Right renal cortex interstitium (tissue), 3 donors: ENCODE measurements around the gene MDFIC2. TPM values are rescaled to one million over a fixed set of nuclear protein-coding genes. Genes with fewer than 3 reads are reported as not detected.
"Not testable (repeated sequence)": the region's sequence is repeated elsewhere in the genome, so short reads cannot be mapped to it uniquely, and the experiment has no call there.

Source experiments
- DNase-seq, 3 donors: peaks; one replicate each; pipeline ENCODE4 v3.0.0-alpha.2; 2013; ENCODE audit warnings: low read depth in 3 of 3, low spot score in 2 of 3
- polyA plus RNA-seq, 3 donors: library from polyadenylated mRNA; unstranded; fragments of 120-200 nt; gene quantifications; one replicate each; pipeline ENCODE4 v1.2.1, GENCODE V29; 2013; ENCODE audit not compliant: insufficient read length in 3 of 3

The MDFIC2 gene
- not detected for polyA plus RNA-seq

GRCh38 chr3:70312336-70312735 is at the start of gene MDFIC2:
Gene MDFIC2, minus strand, starts transcription at chr3:70312638. Its CDS starts 665 bp downstream, at chr3:70311973.
- no peak for DNase-seq

GRCh38 chr3:70360979-70361760 is 48.7 kb upstream of the MDFIC2 start:
- no peak for DNase-seq

GRCh38 chr3:70359711-70360110 is 47.3 kb upstream of the MDFIC2 start:
- no peak for DNase-seq

GRCh38 chr3:70358978-70359580 is 46.6 kb upstream of the MDFIC2 start:
- peak in 2 of 3 donors; percentile 5 to 8 for DNase-seq

GRCh38 chr3:70352215-70352614 is 39.8 kb upstream of the MDFIC2 start:
- no peak for DNase-seq

- no peak for DNase-seq
Observed at GRCh38 chr3:70342149-70342548, 29.7 kb upstream of the MDFIC2 start.

- DNase-seq = not testable (repeated sequence)
Observed at GRCh38 chr3:70336885-70337284, 24.4 kb upstream of the MDFIC2 start.

GRCh38 chr3:70333080-70333479 is 20.6 kb upstream of the MDFIC2 start:
- no peak for DNase-seq

- DNase-seq = no peak
Observed at GRCh38 chr3:70315021-70315420, 2.6 kb upstream of the MDFIC2 start.

GRCh38 chr3:70310809-70311208 is 1.6 kb downstream of the MDFIC2 start:
- no peak for DNase-seq

GRCh38 chr3:70309591-70309990 is 2.8 kb downstream of the MDFIC2 start:
- no peak for DNase-seq

- peak in 2 of 3 donors; percentile 3 to 4 for DNase-seq
Observed at GRCh38 chr3:70308760-70309159, 3.7 kb downstream of the MDFIC2 start.

- no peak for DNase-seq
Observed at GRCh38 chr3:70306736-70307135, 5.7 kb downstream of the MDFIC2 start.

- DNase-seq = peak in 1 of 3 donors; percentile 1
Observed at GRCh38 chr3:70298385-70298784, 14.1 kb downstream of the MDFIC2 start.

- DNase-seq = no peak
Observed at GRCh38 chr3:70291097-70291482, 21.3 kb downstream of the MDFIC2 start.

- DNase-seq = not testable (repeated sequence)
Observed at GRCh38 chr3:70290431-70291096, 21.9 kb downstream of the MDFIC2 start.

GRCh38 chr3:70281663-70282062 is 30.8 kb downstream of the MDFIC2 start:
- DNase-seq = no peak

GRCh38 chr3:70277304-70277703 is 35.1 kb downstream of the MDFIC2 start:
- DNase-seq = no peak

- no peak for DNase-seq
Observed at GRCh38 chr3:70276901-70277300, 35.5 kb downstream of the MDFIC2 start.

GRCh38 chr3:70273492-70273891 is 38.9 kb downstream of the MDFIC2 start:
- no peak for DNase-seq

GRCh38 chr3:70272798-70273197 is 39.6 kb downstream of the MDFIC2 start:
- DNase-seq = no peak
